ENCODE data around the gene DGCR6L.
A peak's percentile ranks its signal among the peaks of the same experiment; 100 is the strongest.
"Not testable (repeated sequence)": the region's sequence is repeated elsewhere in the genome, so short reads cannot be mapped to it uniquely, and the experiment has no call there.

Gene DGCR6L

GRCh38 chr22:20308806-20309650 is 10.8 kb downstream of the DGCR6L start:
- not testable (repeated sequence) for DNase-seq

DNA sequence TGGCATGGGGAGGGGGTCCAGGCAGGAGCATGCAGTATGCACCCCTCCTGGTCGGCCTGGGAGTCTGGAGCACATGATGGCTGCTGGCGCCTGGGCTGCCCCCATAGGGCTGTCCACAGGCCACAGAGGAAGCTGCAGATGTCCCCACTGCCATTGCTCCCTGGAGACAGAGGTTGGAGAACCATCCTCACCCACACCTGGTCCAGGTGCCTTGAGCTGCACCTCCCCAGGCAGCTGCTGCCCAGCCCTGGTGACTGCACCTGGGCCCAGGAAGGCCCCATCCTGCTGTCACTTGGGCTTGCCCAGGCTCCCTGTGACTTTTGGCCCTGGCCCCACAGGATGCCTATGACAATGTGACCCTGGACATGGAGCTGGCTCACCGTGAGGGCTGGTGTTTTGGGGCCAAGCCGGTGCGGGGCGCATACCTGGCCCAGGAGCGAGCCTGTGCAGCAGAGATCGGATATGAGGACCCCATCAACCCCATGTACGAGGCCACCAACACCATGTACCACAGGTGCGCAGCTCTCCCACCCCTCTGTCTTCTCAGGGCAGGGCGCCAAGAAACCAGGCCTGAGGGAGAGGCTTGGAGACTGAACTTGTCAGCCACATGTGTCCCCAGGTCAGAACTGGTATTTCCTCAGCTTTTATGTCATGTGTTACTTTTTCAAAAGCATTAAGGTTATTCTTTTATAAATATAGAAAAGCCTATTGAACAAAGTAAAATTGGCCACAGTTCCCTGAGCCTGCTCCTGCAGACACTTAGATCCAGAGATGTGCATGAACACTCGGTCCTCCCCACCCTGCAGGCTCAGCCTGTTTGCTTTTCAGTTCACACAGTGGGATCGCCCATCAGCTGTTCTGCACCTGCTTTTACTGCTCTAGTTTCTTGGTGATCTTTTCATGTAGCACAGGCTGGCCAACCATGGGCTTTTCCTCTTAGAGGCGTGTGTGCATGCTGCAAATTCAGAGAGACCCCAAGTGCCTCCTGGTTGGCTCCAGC is 12.1 kb downstream of the DGCR6L start:
- DNase-seq = not testable (repeated sequence)

DNA sequence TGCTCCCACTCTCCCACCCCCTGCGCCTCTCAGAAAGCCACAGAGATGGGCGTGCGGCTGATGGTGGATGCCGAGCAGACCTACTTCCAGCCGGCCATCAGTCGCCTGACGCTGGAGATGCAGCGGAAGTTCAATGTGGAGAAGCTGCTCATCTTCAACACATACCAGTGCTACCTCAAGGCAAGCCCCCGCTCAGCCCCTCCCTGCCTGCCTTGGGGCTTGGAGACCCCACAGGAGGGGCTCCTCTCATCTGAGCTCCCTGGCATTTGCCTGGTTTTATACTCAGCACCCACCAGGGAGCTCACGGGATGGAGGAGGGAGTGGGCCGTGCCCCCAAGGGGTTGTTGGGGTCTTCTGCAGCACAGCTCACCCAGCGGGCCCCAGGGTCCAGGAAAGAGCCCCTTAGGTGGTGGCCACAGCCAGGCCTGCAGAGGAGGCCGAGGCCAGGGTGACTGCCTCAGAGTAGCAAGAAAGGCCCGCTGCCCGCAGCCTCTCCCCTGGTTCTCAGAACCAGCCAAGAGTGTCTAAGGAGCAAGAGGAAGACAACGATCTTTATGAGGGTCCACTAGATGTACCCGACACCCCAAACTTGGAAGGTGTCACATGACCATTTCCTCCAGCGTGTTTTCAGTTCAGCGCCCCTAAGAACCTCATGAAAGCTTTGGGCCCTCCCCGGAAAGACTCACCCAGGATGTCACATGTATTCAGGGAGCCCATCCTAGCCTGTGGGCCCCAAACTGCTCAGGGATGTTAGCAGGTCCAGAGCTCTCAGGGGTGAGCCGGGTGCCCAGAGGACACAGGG is 13.0 kb downstream of the DGCR6L start:
- DNase-seq = not testable (repeated sequence)

DNA sequence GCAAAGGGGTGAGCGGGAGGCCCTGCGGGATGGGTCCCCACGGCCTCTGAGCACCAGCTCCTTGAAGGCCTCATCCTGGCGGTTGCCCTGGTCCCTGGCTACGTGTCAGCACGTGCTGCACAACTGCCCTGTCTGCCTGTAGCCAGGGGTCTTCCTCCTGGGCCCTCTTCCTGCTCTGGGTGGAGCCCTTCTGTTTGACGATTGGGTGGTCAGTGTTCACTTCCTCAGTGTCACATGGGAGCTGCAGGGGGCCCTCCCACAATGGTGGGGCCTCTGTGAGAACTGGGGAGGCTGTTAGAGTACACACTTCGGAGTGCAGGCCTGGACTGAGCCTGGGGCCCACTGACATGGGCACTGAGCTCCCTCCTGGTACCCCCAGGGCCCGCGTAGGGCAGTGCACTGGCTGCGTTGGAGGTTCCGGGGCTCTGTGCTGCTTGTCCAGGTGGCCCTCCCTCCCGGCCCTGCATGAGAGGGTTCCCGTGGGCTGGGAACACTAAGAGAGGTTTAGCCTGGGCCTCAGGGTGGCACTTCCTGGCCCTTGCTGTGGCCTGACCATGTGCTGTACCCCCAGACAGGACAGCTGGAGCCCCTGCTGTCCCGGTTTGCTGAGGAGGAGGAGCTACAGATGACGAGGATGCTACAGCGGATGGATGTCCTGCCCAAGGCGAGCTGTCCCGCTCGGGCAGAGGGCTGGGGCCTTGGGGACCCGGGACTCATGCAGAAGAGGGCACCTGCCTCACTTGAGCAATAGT is 13.8 kb downstream of the DGCR6L start:
- no peak for DNase-seq

- not testable (repeated sequence) for DNase-seq
Observed at GRCh38 chr22:20305230-20305893, 14.5 kb downstream of the DGCR6L start.

- no peak for DNase-seq
Observed at GRCh38 chr22:20304646-20305045, 15.2 kb downstream of the DGCR6L start.

- not testable (repeated sequence) for DNase-seq
Observed at GRCh38 chr22:20303229-20303534, 16.7 kb downstream of the DGCR6L start.

- DNase-seq = no peak
Observed at GRCh38 chr22:20302438-20303228, 17.2 kb downstream of the DGCR6L start.

- DNase-seq = no peak
Observed at GRCh38 chr22:20299746-20300136, 20.1 kb downstream of the DGCR6L start.

DNA sequence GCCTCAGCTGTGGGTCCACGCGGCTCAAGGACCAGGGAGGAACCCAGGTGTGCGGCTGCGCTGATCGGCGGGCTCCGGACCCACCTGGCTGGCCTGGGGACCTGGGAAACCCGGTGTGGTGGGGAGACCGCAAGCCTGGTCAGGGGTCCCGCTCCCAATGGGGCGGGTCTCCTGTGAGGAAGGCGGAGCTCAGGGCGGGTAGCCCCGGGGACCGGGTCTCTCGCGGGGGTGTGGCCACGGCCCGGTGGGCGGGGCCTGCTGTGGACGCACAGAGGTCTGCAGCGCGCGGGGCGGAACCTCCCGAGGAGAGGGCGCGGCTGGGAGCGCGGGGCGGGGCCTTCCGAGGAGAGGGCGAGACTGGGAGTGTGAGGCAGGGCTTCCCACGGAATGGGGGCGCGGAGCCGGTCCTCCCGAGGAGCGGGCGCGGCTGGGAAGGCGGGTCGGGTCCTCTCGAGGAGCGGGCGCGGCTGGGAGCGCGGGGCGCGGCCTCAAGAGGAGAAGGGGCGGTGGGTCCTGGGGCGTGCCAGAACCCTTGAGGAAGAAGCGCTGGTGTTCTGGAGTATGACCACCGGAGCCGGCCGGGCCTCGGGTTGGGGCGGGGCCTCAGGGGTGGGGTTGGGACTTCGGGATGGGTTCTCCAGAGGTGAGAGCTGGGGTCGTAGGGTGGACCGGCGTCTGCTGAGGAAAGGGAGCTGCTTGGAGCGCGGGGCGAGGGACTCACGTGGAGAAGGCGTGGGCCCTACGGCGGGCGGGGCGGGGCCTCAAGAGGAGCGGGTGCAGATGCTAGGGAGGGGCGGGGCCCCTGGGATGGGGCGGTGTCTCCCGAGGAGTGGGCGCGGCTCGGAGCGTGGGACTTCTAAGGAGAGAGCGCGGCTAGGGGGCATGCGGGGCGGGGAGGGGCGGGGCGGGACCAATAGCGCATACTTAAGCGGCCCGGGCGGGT is 20.8 kb downstream of the DGCR6L start:
- peak; percentile 94 to 95 for DNase-seq

GRCh38 chr22:20298110-20298802 is 21.6 kb downstream of the DGCR6L start:
- DNase-seq = peak in 1 of 2 donors; percentile 6

DNA sequence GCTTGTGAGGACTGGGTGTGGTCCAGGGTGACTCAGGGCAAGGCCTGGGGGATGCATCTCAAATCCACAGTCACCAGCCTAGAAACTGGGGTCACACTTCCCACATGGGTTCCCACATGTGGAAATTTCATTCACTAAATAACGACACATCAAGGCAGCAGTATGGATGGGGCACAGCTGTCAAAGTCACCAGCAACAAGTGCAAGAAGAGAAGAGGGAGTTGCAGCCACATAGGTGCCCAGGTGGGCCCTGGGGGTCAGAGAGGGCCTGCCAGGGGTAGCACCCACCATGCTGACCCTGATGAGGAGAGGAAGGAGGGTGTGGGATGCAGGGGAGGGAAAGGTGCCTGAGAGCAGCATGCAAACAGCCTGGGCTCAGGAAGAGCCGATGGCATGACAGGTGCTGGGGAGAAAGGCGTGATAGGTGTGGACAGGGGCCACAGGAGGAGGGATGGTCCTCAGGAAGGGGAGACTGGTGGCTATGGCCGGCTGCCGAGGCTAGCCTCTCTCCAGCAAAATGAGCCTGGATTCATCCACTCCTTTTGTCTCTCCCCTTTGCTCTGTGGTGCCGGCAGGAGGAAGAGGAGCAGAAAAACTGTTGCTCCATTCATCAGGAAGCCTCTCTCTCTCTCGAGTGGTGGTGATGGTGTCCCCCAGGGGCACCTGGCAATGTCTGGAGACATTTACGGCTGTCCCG is 22.3 kb downstream of the DGCR6L start:
- DNase-seq = no peak

DNA sequence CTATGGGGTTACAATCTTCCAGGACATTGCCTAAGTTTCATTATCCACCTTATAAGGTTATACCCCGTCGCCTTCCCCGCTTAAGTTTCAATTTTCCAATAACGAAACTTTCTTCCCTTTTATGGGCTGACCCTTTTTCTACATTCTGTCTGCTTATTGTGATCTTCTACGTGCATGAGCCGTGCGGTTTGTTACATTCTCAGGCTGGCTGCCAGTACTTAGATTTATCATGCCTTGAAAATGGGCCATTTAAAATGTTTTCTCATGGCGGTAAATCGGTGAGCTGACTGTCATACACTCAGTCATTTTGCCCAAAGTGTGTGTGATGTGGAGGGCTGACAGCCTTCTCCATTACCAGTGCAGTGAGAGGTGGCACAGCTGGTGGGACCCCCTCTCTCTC is 23.3 kb downstream of the DGCR6L start:
- no peak for DNase-seq

GRCh38 chr22:20295262-20296064 is 24.4 kb downstream of the DGCR6L start:
- no peak for DNase-seq

GRCh38 chr22:20292673-20293232 is 27.1 kb downstream of the DGCR6L start:
- no peak for DNase-seq

DNA sequence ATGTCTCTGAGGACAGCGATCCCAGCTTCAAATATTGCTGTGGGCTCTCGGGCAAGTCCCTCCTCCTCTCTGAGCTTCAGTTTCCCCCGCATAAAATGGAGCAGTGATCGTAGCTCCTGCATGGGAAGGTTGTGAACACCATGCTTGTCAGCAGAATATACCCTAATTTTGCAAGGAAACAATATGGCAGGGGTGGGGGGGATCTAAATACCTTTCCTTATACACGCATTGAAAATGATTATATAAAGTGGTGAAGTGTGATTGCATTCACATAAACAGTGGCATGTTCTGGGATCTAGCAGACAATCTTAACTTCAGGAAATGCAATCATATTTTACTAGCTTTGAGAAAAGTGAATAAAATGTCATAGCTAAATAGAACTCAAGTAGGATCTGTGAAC is 27.8 kb downstream of the DGCR6L start:
- DNase-seq = no peak

- DNase-seq = no peak
Observed at GRCh38 chr22:20291604-20292063, 28.2 kb downstream of the DGCR6L start.

All from CD4-positive, alpha-beta T cell treated with Interferon alpha-2 for 1 hour (primary cell).